Endothelial cell of umbilical vein (primary cell): Measurements from ENCODE around the gene DYNC2H1. TPM values are rescaled to one million over a fixed set of nuclear protein-coding genes. Genes with fewer than 3 reads are reported as not detected.
A peak's percentile ranks its signal among the peaks of the same experiment; 100 is the strongest.

ENCODE experiments used
- BruUV-seq: library from RNA; stranded (reverse); fragments of 400-500 nt; replicated peaks from 2 replicates; lab custom pipeline; 2021; lab: Mats Ljungman, UMichigan
- CTCF ChIA-PET: fragments of 300-600, 350-600 bp; sonication (Branson Sonifier 250); formaldehyde crosslinking; loops from one replicate; lab custom pipeline; 2021; ENCODE audit warnings: antibody characterized with exemption, inconsistent platforms; lab: Charles Lee
- POLR2A ChIA-PET: fragments of 300-600, 350-600 bp; sonication (Branson Sonifier 250); formaldehyde crosslinking; loops from one replicate; lab custom pipeline; 2021; ENCODE audit warnings: antibody characterized with exemption, inconsistent platforms; lab: Charles Lee
- DNase-seq: peaks from one replicate; pipeline ENCODE4 v3.0.0-alpha.2; 2011; ENCODE audit warnings: low read depth, low spot score
- FAIRE-seq: peaks from 2 replicates; lab custom pipeline; 2011; peaks lifted over from hg19 to GRCh38; lab: Jason Lieb, UNC
- H2AFZ ChIP-seq: 2 replicates; pipeline ENCODE4 v1.6.0; 2012; ENCODE audit warnings: low read depth, low read length, control low read depth, inconsistent platforms
- H3K27ac ChIP-seq: 2 replicates; pipeline ENCODE4 v1.5.1; 2011; ENCODE audit warnings: low read depth, mild to moderate bottlenecking, control low read depth, low read length, moderate library complexity; ENCODE audit not compliant: insufficient read depth
- H3K27me3 ChIP-seq, 2 experiments: 2 replicates each; pipeline versions ENCODE4 v1.6.0 to v1.6.1; 2011; ENCODE audit warnings: low read length in 2 of 2, mixed read lengths in 1 of 2; ENCODE audit not compliant: control insufficient read depth in 2 of 2, insufficient read depth in 2 of 2
- H3K36me3 ChIP-seq, 2 experiments: 2 replicates in 1 of 2; 3 replicates in 1 of 2; pipeline ENCODE4 v1.5.1; 2011; ENCODE audit warnings: low read length in 2 of 2, mild to moderate bottlenecking in 1 of 2, moderate library complexity in 1 of 2; ENCODE audit not compliant: control insufficient read depth in 2 of 2, insufficient read depth in 2 of 2; ENCODE audit errors: extremely low read depth in 1 of 2
- H3K4me1 ChIP-seq: 3 replicates; pipeline ENCODE4 v1.5.1; 2011; ENCODE audit warnings: mild to moderate bottlenecking, low read length; ENCODE audit not compliant: control insufficient read depth, insufficient read depth; ENCODE audit errors: extremely low read depth
- H3K4me2 ChIP-seq: 2 replicates; pipeline ENCODE4 v1.6.1; 2011; ENCODE audit warnings: low read length, control low read depth, mixed read lengths; ENCODE audit not compliant: insufficient read depth
- H3K4me3 ChIP-seq, 3 experiments: fragments of 200-600 bp in 1 of 3; sonication (generic), shearing (Covaris generic) in 1 of 3; replicated peaks in 1 of 3; 2 replicates each; pipeline ENCODE4 v1.5.1; 2011 to 2016; ENCODE audit warnings: control low read depth in 3 of 3, low read length in 3 of 3, mild to moderate bottlenecking in 2 of 3, inconsistent platforms in 1 of 3, low read depth in 1 of 3, moderate library complexity in 1 of 3; ENCODE audit not compliant: insufficient read depth in 1 of 3
- H3K79me2 ChIP-seq: 2 replicates; pipeline ENCODE4 v1.6.0; 2012; ENCODE audit warnings: low read length, inconsistent platforms; ENCODE audit not compliant: control insufficient read depth, insufficient read depth
- H3K9ac ChIP-seq: replicated peaks from 2 replicates; pipeline ENCODE3; 2011; ENCODE audit warnings: low read length, control low read depth; ENCODE audit not compliant: insufficient read depth; ENCODE audit errors: extremely low read depth
- H3K9me1 ChIP-seq: replicated peaks from 3 replicates; pipeline ENCODE4 v1.6.0; 2011; ENCODE audit warnings: mild to moderate bottlenecking, low read length; ENCODE audit not compliant: control insufficient read depth, insufficient read depth; ENCODE audit errors: extremely low read depth
- H3K9me3 ChIP-seq: replicated peaks from 2 replicates; pipeline ENCODE4 v1.5.1; 2012; ENCODE audit warnings: low read length, inconsistent platforms; ENCODE audit not compliant: control insufficient read depth, insufficient read depth
- H4K20me1 ChIP-seq: replicated peaks from 2 replicates; pipeline ENCODE3; 2011; ENCODE audit warnings: mild to moderate bottlenecking, low read length; ENCODE audit not compliant: control insufficient read depth, insufficient read depth; ENCODE audit errors: extremely low read depth
- FOS ChIP-seq: IDR thresholded peaks from 2 replicates; pipeline ENCODE4 v1.6.1; 2011; ENCODE audit warnings: mild to moderate bottlenecking, low read length, moderate library complexity, borderline replicate concordance; ENCODE audit not compliant: insufficient read depth
- GATA2 ChIP-seq: IDR thresholded peaks from 2 replicates; pipeline ENCODE4 v1.7.0; 2011; ENCODE audit warnings: low read depth, mild to moderate bottlenecking, moderate library complexity, mixed read lengths, low read length; ENCODE audit not compliant: insufficient read length, insufficient read depth
- JUN ChIP-seq: IDR thresholded peaks from 2 replicates; pipeline ENCODE4 v1.6.1; 2011; ENCODE audit warnings: borderline replicate concordance, low read depth; ENCODE audit not compliant: insufficient read length, insufficient read depth
- MYC ChIP-seq: IDR thresholded peaks from one replicate; pipeline ENCODE4 v1.6.1; 2011; ENCODE audit warnings: mild to moderate bottlenecking, low read depth, low read length
- POLR2A ChIP-seq: IDR thresholded peaks from 2 replicates; pipeline ENCODE4 v1.6.1; 2012; ENCODE audit warnings: low read depth, mild to moderate bottlenecking, control low read depth, low read length
- POLR2AphosphoS5 ChIP-seq: IDR thresholded peaks from 2 replicates; pipeline ENCODE4 v1.6.1; 2012; ENCODE audit warnings: low read depth, mild to moderate bottlenecking, control low read depth, low read length, moderate library complexity; ENCODE audit not compliant: insufficient read depth
- dilution Hi-C: fragments of 300-500 bp; cut with MboI; formaldehyde crosslinking; loops from one replicate; pipeline ENCODE4 v1.15.0; 2019; ENCODE audit warnings: low sequenced_read_pairs; ENCODE audit not compliant: extremely low pct_ligation_motif_present
- intact Hi-C: fragments of 100-400 bp; cut with micrococcal nuclease; formaldehyde crosslinking; loops from one replicate; pipeline ENCODE4 v1.10.0; 2022
- polyA plus RNA-seq, 4 experiments: library from polyadenylated mRNA; depleted of rRNA in 3 of 4; stranded (reverse) in 3 of 4; unstranded in 1 of 4; fragments of >200 nt; gene quantifications; 2 replicates each; pipeline versions ENCODE4 v1.2.1 to v1.2.3, GENCODE V29; 2011 to 2012; ENCODE audit warnings: missing spikeins in 1 of 4
- small RNA-seq: library from RNA; depleted of rRNA; stranded (forward); fragments of <200 nt; gene quantifications from one replicate; pipeline ENCODE3, GENCODE V24; 2012; ENCODE audit warnings: low replicate concordance, low read depth; ENCODE audit not compliant: insufficient read depth, insufficient read length
- total RNA-seq: library from RNA; stranded (reverse); gene quantifications from 2 replicates; pipeline ENCODE4 v1.2.3, GENCODE V29; 2021

The DYNC2H1 gene
- total and polyA plus RNA-seq, 2 donors (not counting 3 experiments of a cell fraction or from before 2014, with no cell fraction given) = 1.9 to 4.2 TPM

GRCh38 chr11:103529181-103529684, 420.0 kb downstream of the DYNC2H1 start:
- H3K79me2 ChIP-seq = no peaks in the 10 kb centered on the region
- FAIRE-seq (peak; percentile 63), DNase-seq (peak; percentile 75)
- H3K4me3 ChIP-seq = no peak overlapping the region
- CTCF ChIA-PET = interaction anchor here (0.8 to 1.7 kb wide), 8 partner anchors 9 to 103 kb away, joined by 3 to 14 read pairs (median 4); no protein-coding TSS in a partner anchor
- no peaks in the 10 kb centered on the region for H3K9me1 ChIP-seq
- no peaks in the 10 kb centered on the region for H3K27me3 ChIP-seq
- no TSS peak for BruUV-seq
- H3K4me2 ChIP-seq = peak overlapping the region; percentile 34
- POLR2A ChIA-PET = no interaction called here
- H3K27ac ChIP-seq = peak overlapping the region; percentile 95
- H3K4me1 ChIP-seq = peaks cover 72% of the 10 kb centered on the region
- no peaks in the 10 kb centered on the region for H3K36me3 ChIP-seq
- H3K9ac ChIP-seq = peak overlapping the region; percentile 82
- peak overlapping the region; percentile 1 for H2AFZ ChIP-seq
- H4K20me1 ChIP-seq = no peaks in the 10 kb centered on the region
- no peaks in the 10 kb centered on the region for H3K9me3 ChIP-seq
- TF ChIP-seq POLR2AphosphoS5 = peak; percentile 43
- peak; percentile 94 for TF ChIP-seq FOS
- TF ChIP-seq GATA2 = peak; percentile 81
- TF ChIP-seq JUN = peak; percentile 70
- TF ChIP-seq POLR2A = peak; percentile 42
- no peak for TF ChIP-seq MYC
- intact Hi-C loops = no loop called here
- dilution Hi-C loops = no loop called here

Small RNA genes lying within 50 kb of the gene (small RNA-seq; reads per million reads assigned to genes)
- not detected for gene AP003461.1

Other genes starting within 250 kb of the DYNC2H1 start
- gene MMP12, start 234.4 kb upstream of the DYNC2H1 start, total RNA-seq = not detected in 2 replicates
- not detected in 2 replicates for gene MMP12, start 234.4 kb upstream of the DYNC2H1 start, polyA plus RNA-seq
- gene MMP13, start 153.7 kb upstream of the DYNC2H1 start, total RNA-seq = not detected in 2 replicates
- not detected in 2 replicates for gene MMP13, start 153.7 kb upstream of the DYNC2H1 start, polyA plus RNA-seq
- 49.8 and 52.9 TPM in 2 replicates for gene DCUN1D5, start 17.3 kb upstream of the DYNC2H1 start, total RNA-seq
- 32.8 and 32.9 TPM in 2 replicates for gene DCUN1D5, start 17.3 kb upstream of the DYNC2H1 start, polyA plus RNA-seq